WTC11 (cell line): ENCODE measurements around the gene ADARB2.

Experiments
- CTCF ChIP-seq: fragments of 200-600 bp; IDR thresholded peaks from 2 replicates; pipeline ENCODE4 v1.8.0; 2022; ENCODE audit warnings: antibody characterized with exemption
- IRF2 ChIP-seq: sonication (generic); formaldehyde crosslinking; IDR thresholded peaks from 2 replicates; pipeline ENCODE4 v1.8.0; 2022; ENCODE audit warnings: low read depth, missing genetic modification reagents, borderline replicate concordance
- TEAD4 ChIP-seq: sonication (generic); formaldehyde crosslinking; IDR thresholded peaks from 2 replicates; pipeline ENCODE4 v1.8.0; 2022; ENCODE audit warnings: mild to moderate bottlenecking, missing genetic modification reagents
- TP53 ChIP-seq: sonication (generic); formaldehyde crosslinking; IDR thresholded peaks from 2 replicates; pipeline ENCODE4 v1.8.1; 2023; ENCODE audit warnings: mild to moderate bottlenecking, missing genetic modification reagents

- no peak for TF ChIP-seq CTCF
- TF ChIP-seq TEAD4 (CRISPR knock-in tag) = no peak
- no peak for TF ChIP-seq TP53 (CRISPR knock-in tag)
- TF ChIP-seq IRF2 (CRISPR knock-in tag) = no peak
Measured at GRCh38 chr10:1196656-1197055, 540.7 kb downstream of the ADARB2 start.
